IMR-90 (cell line): ENCODE results near the gene PCP2. TPM values are rescaled to one million over a fixed set of nuclear protein-coding genes. Genes with fewer than 3 reads are reported as not detected.

ENCODE experiments used
- ATAC-seq: fragments of 200-7000 bp; cut with Tn5 transposase; 2 replicates; pipeline ENCODE4 v1.9.1; 2020; ENCODE audit warnings: low read depth, mild to moderate bottlenecking, moderate library complexity
- BruUV-seq: library from RNA; stranded (reverse); fragments of 400-500 nt; replicated peaks from 2 replicates; lab custom pipeline; 2021; lab: Mats Ljungman, UMichigan
- CTCF ChIA-PET: fragments of 300-600 bp; formaldehyde crosslinking; extraction: SDS; loops from one replicate; lab custom pipeline; 2021; ENCODE audit warnings: antibody characterized with exemption; lab: Yijun Ruan, JAX
- POLR2A ChIA-PET: fragments of 300-600 bp; sonication (Branson Sonifier 250); formaldehyde crosslinking; loops from one replicate; lab custom pipeline; 2022; ENCODE audit warnings: antibody characterized with exemption; ENCODE audit not compliant: unreplicated experiment; lab: Charles Lee
- DNase-seq: peaks from one replicate; pipeline ENCODE4 v3.0.0; 2013
- H2AFZ ChIP-seq: replicated peaks from 2 replicates; pipeline ENCODE3; 2013; ENCODE audit warnings: low read length, mild to moderate bottlenecking; ENCODE audit not compliant: poor library complexity
- H2AK5ac ChIP-seq: 2 replicates; pipeline ENCODE4 v1.6.1; 2013; ENCODE audit warnings: low read depth, low read length, inconsistent platforms
- H2AK9ac ChIP-seq: replicated peaks from 2 replicates; pipeline ENCODE3; 2013; ENCODE audit warnings: mild to moderate bottlenecking, low read depth, low read length, moderate library complexity; ENCODE audit not compliant: poor library complexity
- H2BK120ac ChIP-seq: 2 replicates; pipeline ENCODE4 v1.6.1; 2013; ENCODE audit warnings: low read depth, low read length, inconsistent platforms
- H2BK15ac ChIP-seq: 3 replicates; pipeline ENCODE4 v1.6.1; 2013; ENCODE audit warnings: low read depth, low read length, inconsistent platforms
- H2BK20ac ChIP-seq: 2 replicates; pipeline ENCODE4 v1.6.1; 2013; ENCODE audit warnings: low read depth, mild to moderate bottlenecking, inconsistent platforms, low read length, moderate library complexity
- H2BK5ac ChIP-seq: 2 replicates; pipeline ENCODE4 v1.6.1; 2013; ENCODE audit warnings: mild to moderate bottlenecking, low read depth, low read length, inconsistent platforms; ENCODE audit not compliant: poor library complexity, severe bottlenecking
- H3K14ac ChIP-seq: replicated peaks from 2 replicates; pipeline ENCODE4 v1.6.1; 2013; ENCODE audit warnings: low read depth, low read length, inconsistent platforms
- H3K18ac ChIP-seq: 2 replicates; pipeline ENCODE4 v1.6.1; 2013; ENCODE audit warnings: low read depth, low read length, control low read depth
- H3K23ac ChIP-seq: 2 replicates; pipeline ENCODE4 v1.6.1; 2013; ENCODE audit warnings: low read depth, low read length, inconsistent platforms
- H3K27ac ChIP-seq: 2 replicates; pipeline ENCODE4 v1.5.1; 2013; ENCODE audit warnings: mild to moderate bottlenecking, control low read depth, low read length; ENCODE audit not compliant: insufficient read depth
- H3K27me3 ChIP-seq: 2 replicates; pipeline ENCODE4 v1.6.1; 2013; ENCODE audit warnings: low read length; ENCODE audit not compliant: control insufficient read depth, insufficient read depth
- H3K36me3 ChIP-seq: 2 replicates; pipeline ENCODE4 v1.6.1; 2013; ENCODE audit warnings: low read length, mixed read lengths; ENCODE audit not compliant: control insufficient read depth, insufficient read depth
- H3K4ac ChIP-seq: 2 replicates; pipeline ENCODE4 v1.6.1; 2013; ENCODE audit warnings: low read depth, low read length, inconsistent platforms
- H3K4me1 ChIP-seq: 2 replicates; pipeline ENCODE4 v1.6.1; 2013; ENCODE audit warnings: low read length, mixed read lengths; ENCODE audit not compliant: control insufficient read depth, insufficient read depth
- H3K4me2 ChIP-seq: 2 replicates; pipeline ENCODE4 v1.6.1; 2013; ENCODE audit warnings: low read depth, mild to moderate bottlenecking, control low read depth, low read length, moderate library complexity
- H3K4me3 ChIP-seq: 2 replicates; pipeline ENCODE4 v1.5.1; 2013; ENCODE audit warnings: low read depth, mild to moderate bottlenecking, control low read depth, low read length, moderate library complexity; ENCODE audit not compliant: insufficient read depth
- H3K56ac ChIP-seq: 2 replicates; pipeline ENCODE4 v1.6.1; 2013; ENCODE audit warnings: low read length, inconsistent platforms; ENCODE audit not compliant: insufficient read depth; ENCODE audit errors: extremely low read depth
- H3K79me1 ChIP-seq, 2 experiments: 2 replicates each; pipeline ENCODE4 v1.6.1; 2013; ENCODE audit warnings: low read length in 2 of 2, inconsistent platforms in 1 of 2, low read depth in 1 of 2
- H3K9ac ChIP-seq: 2 replicates; pipeline ENCODE4 v1.6.1; 2013; ENCODE audit warnings: low read depth, low read length, control low read depth
- H3K9me1 ChIP-seq: 2 replicates; pipeline ENCODE4 v1.6.1; 2013; ENCODE audit warnings: low read length, inconsistent platforms; ENCODE audit not compliant: insufficient read depth
- H3K9me3 ChIP-seq: 2 replicates; pipeline ENCODE4 v1.6.1; 2013; ENCODE audit warnings: low read length; ENCODE audit not compliant: control insufficient read depth, insufficient read depth
- H4K20me1 ChIP-seq: 2 replicates; pipeline ENCODE4 v1.6.1; 2013; ENCODE audit warnings: low read length, inconsistent platforms; ENCODE audit not compliant: insufficient read depth
- H4K5ac ChIP-seq: 2 replicates; pipeline ENCODE4 v1.6.1; 2013; ENCODE audit warnings: mild to moderate bottlenecking, low read depth, low read length, control low read depth
- H4K8ac ChIP-seq, 2 experiments: 2 replicates each; pipeline ENCODE4 v1.6.1; 2013; ENCODE audit warnings: low read depth in 2 of 2, low read length in 2 of 2, control low read depth in 1 of 2, inconsistent platforms in 1 of 2
- H4K91ac ChIP-seq: 2 replicates; pipeline ENCODE4 v1.6.1; 2013; ENCODE audit warnings: low read depth, low read length, inconsistent platforms; ENCODE audit not compliant: insufficient read depth
- CEBPB ChIP-seq: IDR thresholded peaks from 2 replicates; pipeline ENCODE4 v1.6.1; 2012; ENCODE audit warnings: low read depth, low read length, improper control_type of control experiment
- POLR2A ChIP-seq: IDR thresholded peaks from 2 replicates; pipeline ENCODE4 v1.6.1; 2012; ENCODE audit warnings: mild to moderate bottlenecking, low read depth, low read length
- RAD21 ChIP-seq: IDR thresholded peaks from 2 replicates; pipeline ENCODE4 v1.6.1; 2012; ENCODE audit warnings: low read length, improper control_type of control experiment
- RCOR1 ChIP-seq: IDR thresholded peaks from 2 replicates; pipeline ENCODE4 v1.6.1; 2012; ENCODE audit warnings: mild to moderate bottlenecking, low read length, improper control_type of control experiment; ENCODE audit not compliant: insufficient replicate concordance
- WGBS, 2 experiments: methylation state at CpG; one replicate each; pipeline versions ENCODE4 v1.1.5 to v1.1.7; 2013; ENCODE audit warnings: missing lambda C conversion rate in 2 of 2; ENCODE audit not compliant: insufficient read length in 1 of 2; ENCODE audit errors: extremely low coverage in 2 of 2; 5-methylcytosine and 5-hydroxymethylcytosine counted together
- dilution Hi-C: fragments of 300-500 bp; cut with HindIII; formaldehyde crosslinking; loops from one replicate; pipeline ENCODE4 v1.14.3; 2018; ENCODE audit warnings: low sequenced_read_pairs; ENCODE audit not compliant: unreplicated experiment
- in situ Hi-C: fragments of 300-500 bp; cut with MboI; formaldehyde crosslinking; loops from 3 replicates; pipeline ENCODE4 v1.14.3; 2019; ENCODE audit warnings: low sequenced_read_pairs, inconsistent platforms, mixed read lengths
- intact Hi-C: fragments of 100-400 bp; cut with micrococcal nuclease; formaldehyde crosslinking; loops from 2 replicates; pipeline ENCODE4 v1.10.0; 2022
- polyA plus RNA-seq, 3 experiments: library from polyadenylated mRNA; depleted of rRNA; stranded (reverse); fragments of >200 nt; gene quantifications; 2 replicates each; pipeline ENCODE4 v1.2.3, GENCODE V29; 2012; ENCODE audit warnings: low replicate concordance in 1 of 3
- total RNA-seq: library from RNA; depleted of rRNA; stranded (reverse); fragments of >200 nt; gene quantifications from 2 replicates; pipeline ENCODE4 v1.2.3, GENCODE V29; 2012
- TF ChIP-seq, protein P1 (sequence below): conservative IDR thresholded peaks from 2 replicates; pipeline ENCODE4 v1.5.1; 2012; ENCODE audit warnings: mild to moderate bottlenecking, low read depth, low read length, improper control_type of control experiment

PCP2 gene
- total and polyA plus RNA-seq, 2 of the 4 experiments (the other 2 are of a cell fraction), result not detected

- 73% methylated on average over 62 of the region's 74 CpGs; no CpG with 5 or more reads in 1 of the 2 experiments for WGBS, 2 experiments
Observed at GRCh38 chr19:7682175-7682855, 48.8 kb upstream of the PCP2 start.

More at GRCh38 chr19:7682175-7682855, 48.8 kb upstream of the PCP2 start:
- H3K79me1 ChIP-seq, result peaks cover 0 to 28% of the 10 kb centered on the region in 2 experiments; a peak in 3 of 4 replicates
- no peak overlapping the region for H3K23ac ChIP-seq
- peaks cover 3% of the 10 kb centered on the region for H3K9me1 ChIP-seq
- H2AFZ ChIP-seq, result peak overlapping the region; percentile 100
- H4K91ac ChIP-seq, result no peak overlapping the region
- DNase-seq (no peak), ATAC-seq (no peak)
- CTCF ChIA-PET, result no interaction called here
- intact Hi-C loops (no loop called here), dilution Hi-C loops (no loop called here), in situ Hi-C loops (loop anchor here (10.0 kb wide), 1 partner anchor 112 kb away; no protein-coding TSS in a partner anchor)
- H3K36me3 ChIP-seq, result peaks cover 11% of the 10 kb centered on the region; the same call in 1 of the 2 replicates
- peak overlapping the region in 1 of 2 experiments; percentile 72; a peak in 2 of 4 replicates for H4K8ac ChIP-seq
- H3K9me3 ChIP-seq, result no peaks in the 10 kb centered on the region
- BruUV-seq, result no TSS peak
- H2BK20ac ChIP-seq, result no peak overlapping the region
- H3K4ac ChIP-seq, result no peak overlapping the region
- no peak for TF ChIP-seq POLR2A
- TF ChIP-seq RAD21, result no peak
- no peak for TF ChIP-seq CEBPB
- TF ChIP-seq, protein P1, sequence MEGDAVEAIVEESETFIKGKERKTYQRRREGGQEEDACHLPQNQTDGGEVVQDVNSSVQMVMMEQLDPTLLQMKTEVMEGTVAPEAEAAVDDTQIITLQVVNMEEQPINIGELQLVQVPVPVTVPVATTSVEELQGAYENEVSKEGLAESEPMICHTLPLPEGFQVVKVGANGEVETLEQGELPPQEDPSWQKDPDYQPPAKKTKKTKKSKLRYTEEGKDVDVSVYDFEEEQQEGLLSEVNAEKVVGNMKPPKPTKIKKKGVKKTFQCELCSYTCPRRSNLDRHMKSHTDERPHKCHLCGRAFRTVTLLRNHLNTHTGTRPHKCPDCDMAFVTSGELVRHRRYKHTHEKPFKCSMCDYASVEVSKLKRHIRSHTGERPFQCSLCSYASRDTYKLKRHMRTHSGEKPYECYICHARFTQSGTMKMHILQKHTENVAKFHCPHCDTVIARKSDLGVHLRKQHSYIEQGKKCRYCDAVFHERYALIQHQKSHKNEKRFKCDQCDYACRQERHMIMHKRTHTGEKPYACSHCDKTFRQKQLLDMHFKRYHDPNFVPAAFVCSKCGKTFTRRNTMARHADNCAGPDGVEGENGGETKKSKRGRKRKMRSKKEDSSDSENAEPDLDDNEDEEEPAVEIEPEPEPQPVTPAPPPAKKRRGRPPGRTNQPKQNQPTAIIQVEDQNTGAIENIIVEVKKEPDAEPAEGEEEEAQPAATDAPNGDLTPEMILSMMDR, result 0 out of 2 replicates have a peak, but pooled peaks have one; percentile 11
- TF ChIP-seq RCOR1, result no peak
- peak overlapping the region; percentile 82 for H3K4me2 ChIP-seq
- POLR2A ChIA-PET, result no interaction called here
- peak overlapping the region; percentile 99 for H2AK9ac ChIP-seq
- H2AK5ac ChIP-seq, result peak overlapping the region; percentile 78
- no peak overlapping the region for H3K18ac ChIP-seq
- peaks cover 3% of the 10 kb centered on the region; the same call in 1 of the 2 replicates for H3K27me3 ChIP-seq
- H3K56ac ChIP-seq, result no peak overlapping the region
- no peak overlapping the region for H2BK120ac ChIP-seq
- no peak overlapping the region for H3K14ac ChIP-seq
- H3K4me1 ChIP-seq, result peaks cover 4% of the 10 kb centered on the region; the same call in 1 of the 2 replicates
- H3K4me3 ChIP-seq, result no peak overlapping the region; the same call in 1 of the 2 replicates
- no peak overlapping the region for H2BK15ac ChIP-seq
- H3K27ac ChIP-seq, result no peak overlapping the region
- H2BK5ac ChIP-seq, result no peak overlapping the region
- no peak overlapping the region for H4K5ac ChIP-seq
- H3K9ac ChIP-seq, result peak overlapping the region; percentile 49; the same call in 1 of the 2 replicates
- peaks cover 14% of the 10 kb centered on the region for H4K20me1 ChIP-seq
